ENCODE data around the gene HEATR5A.
"Not testable (repeated sequence)": the region's sequence is repeated elsewhere in the genome, so short reads cannot be mapped to it uniquely, and the experiment has no call there.

Gene HEATR5A

GRCh38 chr14:31261523-31261858 is 158.9 kb downstream of the HEATR5A start:
- no peak overlapping the region for H3K4me3 ChIP-seq (ENCODE audit: low read depth in 1 of 2, low read length in 1 of 2)
- no peaks in the 10 kb centered on the region for H3K27me3 ChIP-seq
- no peaks in the 10 kb centered on the region for H3K9me3 ChIP-seq
- no peak overlapping the region for H3K27ac ChIP-seq
- no peaks in the 10 kb centered on the region for H3K36me3 ChIP-seq
- TF ChIP-seq, protein P1, sequence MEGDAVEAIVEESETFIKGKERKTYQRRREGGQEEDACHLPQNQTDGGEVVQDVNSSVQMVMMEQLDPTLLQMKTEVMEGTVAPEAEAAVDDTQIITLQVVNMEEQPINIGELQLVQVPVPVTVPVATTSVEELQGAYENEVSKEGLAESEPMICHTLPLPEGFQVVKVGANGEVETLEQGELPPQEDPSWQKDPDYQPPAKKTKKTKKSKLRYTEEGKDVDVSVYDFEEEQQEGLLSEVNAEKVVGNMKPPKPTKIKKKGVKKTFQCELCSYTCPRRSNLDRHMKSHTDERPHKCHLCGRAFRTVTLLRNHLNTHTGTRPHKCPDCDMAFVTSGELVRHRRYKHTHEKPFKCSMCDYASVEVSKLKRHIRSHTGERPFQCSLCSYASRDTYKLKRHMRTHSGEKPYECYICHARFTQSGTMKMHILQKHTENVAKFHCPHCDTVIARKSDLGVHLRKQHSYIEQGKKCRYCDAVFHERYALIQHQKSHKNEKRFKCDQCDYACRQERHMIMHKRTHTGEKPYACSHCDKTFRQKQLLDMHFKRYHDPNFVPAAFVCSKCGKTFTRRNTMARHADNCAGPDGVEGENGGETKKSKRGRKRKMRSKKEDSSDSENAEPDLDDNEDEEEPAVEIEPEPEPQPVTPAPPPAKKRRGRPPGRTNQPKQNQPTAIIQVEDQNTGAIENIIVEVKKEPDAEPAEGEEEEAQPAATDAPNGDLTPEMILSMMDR (IDR thresholded peaks at IDR 0.05): no peak
- H3K4me1 ChIP-seq (ENCODE audit: control insufficient read depth in 1 of 2, insufficient read depth in 1 of 2, low read depth in 1 of 2, low read length in 1 of 2): peaks cover 5 to 8% of the 10 kb centered on the region in 2 experiments

GRCh38 chr14:31259040-31259435 is 161.3 kb downstream of the HEATR5A start:
- H3K9me3 ChIP-seq; H3K36me3 ChIP-seq; H3K4me1 ChIP-seq (ENCODE audit: control insufficient read depth in 1 of 2, insufficient read depth in 1 of 2, low read depth in 1 of 2, low read length in 1 of 2); H3K27ac ChIP-seq; H3K4me3 ChIP-seq (ENCODE audit: low read depth in 1 of 2, low read length in 1 of 2); H3K27me3 ChIP-seq: not testable (repeated sequence)

GRCh38 chr14:31258427-31259039 is 161.8 kb downstream of the HEATR5A start:
- no peaks in the 10 kb centered on the region for H3K36me3 ChIP-seq
- TF ChIP-seq, protein P1 (IDR thresholded peaks at IDR 0.05): no peak
- no peak overlapping the region for H3K4me3 ChIP-seq (ENCODE audit: low read depth in 1 of 2, low read length in 1 of 2)
- no peak overlapping the region for H3K27ac ChIP-seq
- H3K27me3 ChIP-seq: no peaks in the 10 kb centered on the region
- H3K9me3 ChIP-seq: no peaks in the 10 kb centered on the region
- peaks cover 5 to 8% of the 10 kb centered on the region in 2 experiments for H3K4me1 ChIP-seq (ENCODE audit: control insufficient read depth in 1 of 2, insufficient read depth in 1 of 2, low read depth in 1 of 2, low read length in 1 of 2)

- not testable (repeated sequence) for H3K9me3 ChIP-seq; H3K4me1 ChIP-seq (ENCODE audit: control insufficient read depth in 1 of 2, insufficient read depth in 1 of 2, low read depth in 1 of 2, low read length in 1 of 2); H3K4me3 ChIP-seq (ENCODE audit: low read depth in 1 of 2, low read length in 1 of 2); H3K27me3 ChIP-seq; H3K27ac ChIP-seq; H3K36me3 ChIP-seq
Measured at GRCh38 chr14:31257554-31258426, 162.6 kb downstream of the HEATR5A start.

DNA sequence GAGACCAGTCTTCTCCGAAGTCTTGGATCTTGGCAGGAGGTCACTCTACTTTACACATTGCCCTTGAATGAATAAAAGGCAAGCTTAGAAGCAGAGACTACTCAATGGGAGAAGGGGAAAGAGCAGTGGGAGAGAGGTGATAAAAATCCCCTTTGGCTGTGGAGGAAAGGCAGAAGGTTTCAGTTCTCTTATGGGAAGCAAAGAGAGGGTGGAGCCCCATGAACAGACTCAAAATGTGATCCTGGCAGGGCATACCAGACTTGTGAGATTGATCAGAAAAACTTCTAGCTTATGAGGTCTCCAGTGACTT is 163.2 kb downstream of the HEATR5A start:
- Histone ChIP-seq H3K36me3 (no peaks in the 10 kb centered on the region), H3K4me1 (ENCODE audit: control insufficient read depth in 1 of 2, insufficient read depth in 1 of 2, low read depth in 1 of 2, low read length in 1 of 2) (peaks cover 5 to 7% of the 10 kb centered on the region in 2 experiments), H3K4me3 (ENCODE audit: low read depth in 1 of 2, low read length in 1 of 2) (no peak overlapping the region), H3K27ac (no peak overlapping the region), H3K27me3 (no peaks in the 10 kb centered on the region), H3K9me3 (no peaks in the 10 kb centered on the region)
- TF ChIP-seq, protein P1 (IDR thresholded peaks at IDR 0.05): no peak

- TF ChIP-seq, protein P1 (IDR thresholded peaks at IDR 0.05): no peak
- Histone ChIP-seq H3K4me1 (ENCODE audit: control insufficient read depth in 1 of 2, insufficient read depth in 1 of 2, low read depth in 1 of 2, low read length in 1 of 2) (peaks cover under 1 to 2% of the 10 kb centered on the region in 2 experiments), H3K36me3 (no peaks in the 10 kb centered on the region), H3K27ac (no peak overlapping the region), H3K9me3 (no peaks in the 10 kb centered on the region), H3K27me3 (no peaks in the 10 kb centered on the region), H3K4me3 (ENCODE audit: low read depth in 1 of 2, low read length in 1 of 2) (no peak overlapping the region)
Measured at GRCh38 chr14:31256534-31257243, 163.7 kb downstream of the HEATR5A start.

DNA sequence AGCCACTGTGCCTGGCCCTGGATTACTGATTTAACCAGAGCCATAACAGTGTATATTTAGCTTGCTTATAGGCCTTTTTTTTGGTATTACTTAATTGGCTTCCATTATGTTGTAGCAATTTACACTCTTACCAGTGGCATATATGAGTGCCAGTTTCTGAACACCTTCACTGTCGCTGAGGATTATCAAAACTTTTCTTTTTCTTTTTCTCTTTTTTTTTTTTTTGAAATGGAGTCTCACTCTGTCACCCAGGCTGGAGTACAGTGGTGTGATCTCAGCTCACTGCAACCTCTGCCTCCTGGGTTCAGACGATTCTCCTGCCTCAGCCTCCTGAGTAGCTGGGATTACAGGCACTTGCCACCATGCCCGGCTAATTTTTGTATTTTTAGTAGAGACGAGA is 164.4 kb downstream of the HEATR5A start:
- not testable (repeated sequence) for H3K27ac ChIP-seq; H3K9me3 ChIP-seq; H3K4me3 ChIP-seq (ENCODE audit: low read depth in 1 of 2, low read length in 1 of 2); H3K4me1 ChIP-seq (ENCODE audit: control insufficient read depth in 1 of 2, insufficient read depth in 1 of 2, low read depth in 1 of 2, low read length in 1 of 2); H3K27me3 ChIP-seq; H3K36me3 ChIP-seq
